Left lung (tissue), 10 donors: ENCODE measurements around the gene COMT. TPM values are rescaled to one million over a fixed set of nuclear protein-coding genes. Genes with fewer than 3 reads are reported as not detected.

Experiments used
- ATAC-seq: fragments of 200-7000 bp; cut with Tn5 transposase; one replicate; pipeline ENCODE4 v1.9.1; 2020; ENCODE audit warnings: moderate library complexity
- DNase-seq, 4 donors: peaks; one replicate each; pipeline ENCODE4 v3.0.0-alpha.2; 2013 to 2020
- H3K27ac ChIP-seq, 2 donors: fragments of 200-600 bp; sonication (generic) in 1 of 2; one replicate each; pipeline versions ENCODE4 v1.5.0 to v1.8.0; 2020 to 2021
- H3K27me3 ChIP-seq, 2 donors: fragments of 200-600 bp; sonication (generic) in 1 of 2; one replicate each; pipeline versions ENCODE4 v1.5.0 to v1.8.0; 2020 to 2021
- H3K36me3 ChIP-seq, 2 donors: fragments of 200-600 bp; sonication (generic) in 1 of 2; one replicate each; pipeline versions ENCODE4 v1.5.0 to v1.8.0; 2020 to 2021
- H3K4me1 ChIP-seq, 2 donors: fragments of 200-600 bp; one replicate each; pipeline ENCODE4 v1.8.0; 2021
- H3K4me3 ChIP-seq, 2 donors: fragments of 200-600 bp; sonication (generic) in 1 of 2; one replicate each; pipeline versions ENCODE4 v1.5.0 to v1.8.0; 2020 to 2021; ENCODE audit warnings: mild to moderate bottlenecking in 1 of 2
- H3K9me3 ChIP-seq, 2 donors: fragments of 200-600 bp; sonication (generic) in 1 of 2; one replicate each; pipeline versions ENCODE4 v1.5.0 to v1.8.0; 2020 to 2021
- CTCF ChIP-seq, 2 donors: fragments of 200-600 bp; sonication (generic) in 1 of 2; IDR thresholded peaks; one replicate each; pipeline versions ENCODE4 v1.5.0 to v1.8.0; 2021; ENCODE audit warnings: antibody characterized with exemption in 2 of 2
- intact Hi-C, 2 donors: fragments of 100-400 bp; cut with DNase I; formaldehyde crosslinking; loops; one replicate each; pipeline versions ENCODE4 v1.11.2 to v1.14.2; 2022
- polyA plus RNA-seq, 6 donors: library from polyadenylated mRNA; unstranded; fragments of 120-200 nt; gene quantifications; one replicate each; pipeline ENCODE4 v1.2.1, GENCODE V29; 2013; ENCODE audit not compliant: insufficient read length in 6 of 6
- total RNA-seq, 2 donors: library from RNA; stranded (reverse); fragmentation: NEBNext Ultra II Directional; extraction: Animal tissue kit (Norgen Biotek cat#: 25700); gene quantifications; one replicate each; pipeline ENCODE4 v1.2.1, GENCODE V29; 2021
- donor health status: DM: no; HTN: yes; CAD: no.
- donor health status: DM: no; HTN: no; CAD: no.

Gene COMT
- total and polyA plus RNA-seq, 8 donors: 90.1 to 249 (median 102) TPM

GRCh38 chr22:19975707-19976035 lies 34.1 kb downstream of the COMT start:
- no peaks in the 10 kb centered on the region for H3K27me3 ChIP-seq
- H3K4me1 ChIP-seq: peaks cover 0 to 18% of the 10 kb centered on the region in 2 donors
- ATAC-seq: no peak
- H3K27ac ChIP-seq: no peak overlapping the region
- H3K36me3 ChIP-seq: peaks cover 0 to 19% of the 10 kb centered on the region in 2 donors
- H3K4me3 ChIP-seq: no peak overlapping the region
- no peaks in the 10 kb centered on the region for H3K9me3 ChIP-seq
- TF ChIP-seq CTCF (IDR thresholded peaks at IDR 0.05): no peak
- no peak for DNase-seq
- intact Hi-C loops: no loop called here

GRCh38 chr22:19976671-19977070 lies 35.1 kb downstream of the COMT start:
- no peak overlapping the region for H3K4me3 ChIP-seq
- intact Hi-C loops: no loop called here
- H3K9me3 ChIP-seq: no peaks in the 10 kb centered on the region
- H3K4me1 ChIP-seq: peaks cover 0 to 8% of the 10 kb centered on the region in 2 donors
- no peak for TF ChIP-seq CTCF (IDR thresholded peaks at IDR 0.05)
- DNase-seq: no peak
- ATAC-seq: no peak
- no peaks in the 10 kb centered on the region for H3K27me3 ChIP-seq
- peaks cover 0 to 19% of the 10 kb centered on the region in 2 donors for H3K36me3 ChIP-seq
- H3K27ac ChIP-seq: no peak overlapping the region

- TF ChIP-seq CTCF (IDR thresholded peaks at IDR 0.05): no peak
- DNase-seq (no peak), ATAC-seq (no peak)
- intact Hi-C loops: no loop called here
- Histone ChIP-seq H3K27me3 (no peaks in the 10 kb centered on the region), H3K36me3 (peaks cover 0 to 19% of the 10 kb centered on the region in 2 donors), H3K9me3 (no peaks in the 10 kb centered on the region), H3K4me1 (peaks cover 0 to 3% of the 10 kb centered on the region in 2 donors), H3K27ac (no peak overlapping the region), H3K4me3 (no peak overlapping the region)
Observed at GRCh38 chr22:19977296-19978243, 36.0 kb downstream of the COMT start.

GRCh38 chr22:19978748-19979147 lies 37.2 kb downstream of the COMT start:
- Histone ChIP-seq H3K9me3 (no peaks in the 10 kb centered on the region), H3K4me1 (peaks cover 0 to 3% of the 10 kb centered on the region in 2 donors), H3K4me3 (no peak overlapping the region), H3K27ac (no peak overlapping the region), H3K36me3 (peaks cover 0 to 12% of the 10 kb centered on the region in 2 donors), H3K27me3 (no peaks in the 10 kb centered on the region)
- intact Hi-C loops: no loop called here
- DNase-seq (peak in 1 of 4 donors; percentile 57), ATAC-seq (no peak)
- TF ChIP-seq CTCF (IDR thresholded peaks at IDR 0.05): no peak

- peaks cover 0 to 5% of the 10 kb centered on the region in 2 donors for H3K4me1 ChIP-seq
Observed at GRCh38 chr22:19979712-19980493, 38.3 kb downstream of the COMT start.

More at GRCh38 chr22:19979712-19980493, 38.3 kb downstream of the COMT start:
- Histone ChIP-seq H3K36me3 (peaks cover 0 to 12% of the 10 kb centered on the region in 2 donors), H3K4me3 (no peak overlapping the region), H3K27me3 (no peaks in the 10 kb centered on the region), H3K9me3 (no peaks in the 10 kb centered on the region), H3K27ac (no peak overlapping the region)
- intact Hi-C loops: no loop called here
- ATAC-seq (no peak), DNase-seq (peak in 1 of 4 donors; percentile 80)
- TF ChIP-seq CTCF (IDR thresholded peaks at IDR 0.05): no peak
